GM18951 (cell line): ENCODE results near the gene KCNQ1.
"Not testable (repeated sequence)": the region's sequence is repeated elsewhere in the genome, so short reads cannot be mapped to it uniquely, and the experiment has no call there.

Experiments
- POLR2A ChIP-seq: IDR thresholded peaks from 4 replicates; pipeline ENCODE4 v1.6.1; 2011; ENCODE audit warnings: mild to moderate bottlenecking; ENCODE audit not compliant: insufficient read length, insufficient read depth; ENCODE audit errors: extremely low read depth
- in situ Hi-C: fragments of 300-500 bp; cut with MboI; formaldehyde crosslinking; loops from one replicate; pipeline ENCODE4 v1.12.0; 2022; ENCODE audit warnings: low sequenced_read_pairs, mixed read lengths, inconsistent platforms; ENCODE audit not compliant: unreplicated experiment

The KCNQ1 gene

DNA sequence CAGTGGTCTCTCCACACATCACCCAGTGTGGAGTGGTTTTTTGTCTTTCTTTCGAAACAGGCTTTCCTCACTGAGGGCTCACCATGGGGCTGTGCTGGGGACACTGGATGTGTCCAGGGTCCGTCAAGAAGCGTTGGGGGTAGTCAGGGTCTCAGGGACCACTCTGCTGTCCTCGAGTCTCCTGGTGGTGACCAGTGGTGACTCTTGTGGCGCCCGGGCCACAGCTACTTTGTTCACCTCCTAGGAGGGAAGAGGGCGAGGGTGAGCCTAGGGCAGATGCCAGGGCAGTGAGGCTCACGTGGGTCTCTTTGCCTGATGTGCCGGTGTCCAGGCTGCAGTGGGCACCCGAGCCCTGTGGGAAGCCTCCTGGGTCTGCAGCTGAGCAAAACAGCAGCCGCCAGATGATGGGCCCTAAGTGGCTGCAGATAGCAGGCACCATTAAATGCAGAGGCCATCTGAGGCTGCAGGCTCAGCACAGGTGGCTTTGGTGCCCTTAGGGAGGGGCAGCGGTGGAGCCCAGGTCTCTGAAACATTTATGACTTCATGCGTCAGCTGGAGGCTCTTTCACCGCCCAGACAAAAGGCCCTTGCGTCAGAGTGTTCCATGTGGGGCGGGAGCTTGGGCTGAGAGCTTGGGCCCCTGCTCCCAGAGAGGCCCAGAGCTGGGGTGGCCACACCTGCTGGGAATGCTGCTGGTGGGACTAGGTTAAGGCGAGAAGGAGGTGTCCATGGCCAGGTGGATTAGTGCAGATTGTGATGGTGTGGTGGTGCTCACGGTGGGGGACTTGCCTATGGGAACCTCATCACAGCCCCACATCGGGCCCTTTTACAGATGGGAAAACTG is 29.5 kb downstream of the KCNQ1 start:
- TF ChIP-seq POLR2A = no peak
- in situ Hi-C loops = no loop called here

GRCh38 chr11:2475136-2475918 is 30.5 kb downstream of the KCNQ1 start:
- in situ Hi-C loops = no loop called here
- TF ChIP-seq POLR2A = no peak

DNA sequence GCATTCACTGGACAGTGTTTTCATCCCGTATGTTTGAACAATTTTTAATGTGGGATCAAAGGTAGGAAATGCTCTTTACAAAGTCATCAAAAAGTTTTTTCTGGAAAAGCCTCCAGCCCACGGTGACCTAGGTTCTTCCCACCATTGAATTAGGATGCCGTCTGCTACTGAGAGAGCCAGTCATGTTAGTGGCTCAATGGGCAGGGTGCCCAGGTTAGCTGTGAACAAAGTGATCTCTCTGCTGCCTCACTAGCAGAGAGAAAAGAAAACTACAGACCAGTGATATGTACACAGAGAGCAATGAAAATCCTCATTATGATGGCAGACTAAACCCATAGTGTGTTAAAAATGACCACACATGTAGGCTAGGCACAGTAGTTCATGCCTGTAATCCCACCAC is 32.4 kb downstream of the KCNQ1 start:
- TF ChIP-seq POLR2A = no peak
- in situ Hi-C loops = no loop called here

- in situ Hi-C loops = no loop called here
- no peak for TF ChIP-seq POLR2A
Observed at GRCh38 chr11:2477936-2478335, 33.1 kb downstream of the KCNQ1 start.

DNA sequence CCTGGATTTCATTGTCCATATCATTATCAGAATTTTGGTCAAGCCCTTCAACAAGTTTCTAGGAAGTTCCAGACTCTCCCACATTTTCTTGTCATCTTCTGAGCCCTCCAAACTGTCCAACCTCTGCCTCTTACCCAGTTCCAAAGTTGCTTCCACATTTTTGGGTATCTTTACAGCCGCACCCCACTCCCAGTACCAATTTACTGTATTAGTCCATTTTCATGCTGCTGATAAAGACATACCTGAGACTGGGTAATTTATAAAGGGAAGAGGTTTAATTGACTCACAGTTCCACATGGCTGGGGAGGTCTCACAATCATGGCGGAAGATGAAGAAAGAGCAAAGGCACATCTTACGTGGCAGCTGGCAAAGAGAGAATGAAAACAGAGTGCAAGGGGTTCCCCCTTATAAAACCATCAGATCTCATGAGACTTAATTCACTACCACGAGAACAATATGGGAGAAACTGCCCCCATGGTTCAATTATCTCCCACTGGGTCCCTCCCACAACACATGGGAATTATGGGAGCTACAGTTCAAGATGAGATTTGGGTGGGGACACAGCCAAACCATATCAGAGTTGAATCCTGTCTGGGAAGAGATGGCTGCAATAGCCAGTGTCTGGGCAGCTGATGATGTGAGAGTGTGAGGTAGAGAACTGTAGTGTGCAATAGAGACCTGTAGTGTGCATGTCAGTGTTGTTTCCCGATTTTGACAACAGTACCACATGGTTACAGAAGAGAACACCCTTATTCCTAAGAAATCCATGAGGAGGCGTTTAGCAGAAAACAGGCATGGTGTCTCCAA is 35.5 kb downstream of the KCNQ1 start:
- in situ Hi-C loops = not testable (repeated sequence)

GRCh38 chr11:2480874-2481220 is 36.0 kb downstream of the KCNQ1 start:
- no peak for TF ChIP-seq POLR2A
- in situ Hi-C loops = no loop called here

DNA sequence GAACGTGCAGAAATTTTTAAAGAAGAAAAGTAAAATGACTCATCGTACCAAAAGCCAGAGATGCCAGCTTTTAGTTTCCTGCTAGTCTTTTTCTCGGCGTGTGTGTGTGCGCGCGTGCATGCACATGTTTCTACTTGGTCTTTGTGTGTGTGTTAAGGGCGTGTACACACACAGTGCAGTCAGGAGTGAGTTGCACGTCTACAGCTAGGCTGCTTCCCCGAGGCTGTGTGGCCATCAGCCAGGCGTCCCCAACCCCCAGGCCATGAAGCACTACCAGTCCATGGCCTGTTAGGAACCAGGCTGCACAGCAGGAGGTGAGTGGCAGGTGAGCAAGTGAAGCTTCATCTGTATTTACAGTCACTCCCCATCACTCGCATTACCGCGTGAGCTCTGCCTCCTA is 36.4 kb downstream of the KCNQ1 start:
- no peak for TF ChIP-seq POLR2A
- in situ Hi-C loops = no loop called here

GRCh38 chr11:2482204-2482603 is 37.4 kb downstream of the KCNQ1 start:
- in situ Hi-C loops = no loop called here
- TF ChIP-seq POLR2A = no peak

DNA sequence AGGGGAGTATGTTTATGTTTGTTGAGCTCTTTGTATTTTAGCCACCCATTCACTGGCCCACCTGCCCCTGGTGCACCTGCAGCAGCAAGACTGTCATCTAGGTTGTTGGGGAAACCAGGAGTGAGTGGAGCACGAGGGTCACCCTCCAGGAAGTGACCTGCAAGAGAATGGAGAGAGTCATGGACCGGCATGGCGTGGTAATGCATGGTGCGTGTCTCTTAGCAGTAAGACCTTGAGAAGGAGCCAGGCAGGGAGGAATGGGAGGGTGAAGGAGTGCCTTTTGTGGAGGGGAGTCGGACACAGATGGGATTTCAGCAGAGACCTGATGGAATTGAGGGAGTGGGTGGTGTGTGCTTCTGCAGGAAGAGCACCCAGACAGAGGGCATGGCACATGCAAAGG is 37.9 kb downstream of the KCNQ1 start:
- in situ Hi-C loops = no loop called here

DNA sequence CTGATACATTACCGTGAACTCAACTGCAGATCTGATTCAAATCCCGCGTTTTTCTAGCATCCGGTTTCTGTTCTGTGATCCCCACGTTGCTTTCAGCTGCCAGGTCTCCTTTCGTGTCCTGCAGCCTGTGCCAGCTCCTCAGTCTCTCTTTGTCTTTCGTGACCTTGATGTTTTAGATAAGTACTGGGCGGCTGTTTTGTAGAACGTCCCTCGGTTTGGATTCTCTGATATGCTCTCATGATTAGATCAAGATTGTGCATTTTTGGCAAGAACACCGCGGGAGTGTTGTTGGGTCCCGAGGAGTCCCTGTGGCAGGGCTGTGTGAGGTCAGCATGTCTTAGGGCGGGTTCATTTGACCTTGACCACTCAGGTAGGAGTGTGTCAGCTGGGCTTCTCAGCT is 38.6 kb downstream of the KCNQ1 start:
- no peak for TF ChIP-seq POLR2A
- in situ Hi-C loops = no loop called here

More for the DNA sequence above, 37.9 kb downstream of the KCNQ1 start:
- no peak for TF ChIP-seq POLR2A

- TF ChIP-seq POLR2A = no peak
- in situ Hi-C loops = no loop called here
Observed at GRCh38 chr11:2484576-2485125, 39.8 kb downstream of the KCNQ1 start.

- in situ Hi-C loops = no loop called here
- no peak for TF ChIP-seq POLR2A
Observed at GRCh38 chr11:2488004-2488403, 43.2 kb downstream of the KCNQ1 start.

DNA sequence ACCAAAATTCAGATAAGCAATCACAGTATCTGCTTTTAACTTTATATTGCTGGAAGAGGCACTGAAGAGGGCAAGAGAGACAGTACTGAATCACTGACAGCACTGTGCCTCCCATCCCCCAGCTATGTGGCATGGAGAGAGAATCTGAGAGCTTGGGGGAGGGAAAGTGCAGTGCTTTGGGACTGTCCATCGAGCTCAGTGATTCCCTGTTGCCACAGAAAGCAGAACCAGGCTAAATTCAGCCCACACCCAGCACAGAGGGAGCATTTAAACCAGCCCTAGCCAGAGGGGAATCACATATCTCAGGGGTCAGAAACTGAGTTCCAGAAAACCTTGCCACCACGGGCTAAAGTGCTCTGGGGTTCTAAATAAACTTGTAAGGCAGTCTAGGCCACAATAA is 44.3 kb downstream of the KCNQ1 start:
- in situ Hi-C loops = no loop called here
- TF ChIP-seq POLR2A = no peak

GRCh38 chr11:2497951-2498350 is 53.1 kb downstream of the KCNQ1 start:
- in situ Hi-C loops = not testable (repeated sequence)
